Fibroblast of mammary gland (primary cell): ENCODE data around the gene SRMS.

Experiments used
- DNase-seq: peaks from one replicate; pipeline ENCODE4 v3.0.0-alpha.2; 2010; ENCODE audit warnings: low read depth
- H3K4me3 ChIP-seq: 2 replicates; pipeline ENCODE4 v1.5.1; 2011; ENCODE audit warnings: low read depth, mild to moderate bottlenecking, low read length, moderate library complexity; ENCODE audit not compliant: control insufficient read depth
- TF ChIP-seq, protein P1 (sequence below): conservative IDR thresholded peaks from 2 replicates; pipeline ENCODE4 v1.5.1; 2011; ENCODE audit warnings: low read depth, low read length, inconsistent platforms; ENCODE audit not compliant: control insufficient read depth, insufficient read depth

SRMS gene

GRCh38 chr20:63497946-63498935 lies 49.3 kb downstream of the SRMS start:
- H3K4me3 ChIP-seq: no peak overlapping the region
- TF ChIP-seq, protein P1, sequence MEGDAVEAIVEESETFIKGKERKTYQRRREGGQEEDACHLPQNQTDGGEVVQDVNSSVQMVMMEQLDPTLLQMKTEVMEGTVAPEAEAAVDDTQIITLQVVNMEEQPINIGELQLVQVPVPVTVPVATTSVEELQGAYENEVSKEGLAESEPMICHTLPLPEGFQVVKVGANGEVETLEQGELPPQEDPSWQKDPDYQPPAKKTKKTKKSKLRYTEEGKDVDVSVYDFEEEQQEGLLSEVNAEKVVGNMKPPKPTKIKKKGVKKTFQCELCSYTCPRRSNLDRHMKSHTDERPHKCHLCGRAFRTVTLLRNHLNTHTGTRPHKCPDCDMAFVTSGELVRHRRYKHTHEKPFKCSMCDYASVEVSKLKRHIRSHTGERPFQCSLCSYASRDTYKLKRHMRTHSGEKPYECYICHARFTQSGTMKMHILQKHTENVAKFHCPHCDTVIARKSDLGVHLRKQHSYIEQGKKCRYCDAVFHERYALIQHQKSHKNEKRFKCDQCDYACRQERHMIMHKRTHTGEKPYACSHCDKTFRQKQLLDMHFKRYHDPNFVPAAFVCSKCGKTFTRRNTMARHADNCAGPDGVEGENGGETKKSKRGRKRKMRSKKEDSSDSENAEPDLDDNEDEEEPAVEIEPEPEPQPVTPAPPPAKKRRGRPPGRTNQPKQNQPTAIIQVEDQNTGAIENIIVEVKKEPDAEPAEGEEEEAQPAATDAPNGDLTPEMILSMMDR: no peak
- DNase-seq: peak; percentile 23

DNA sequence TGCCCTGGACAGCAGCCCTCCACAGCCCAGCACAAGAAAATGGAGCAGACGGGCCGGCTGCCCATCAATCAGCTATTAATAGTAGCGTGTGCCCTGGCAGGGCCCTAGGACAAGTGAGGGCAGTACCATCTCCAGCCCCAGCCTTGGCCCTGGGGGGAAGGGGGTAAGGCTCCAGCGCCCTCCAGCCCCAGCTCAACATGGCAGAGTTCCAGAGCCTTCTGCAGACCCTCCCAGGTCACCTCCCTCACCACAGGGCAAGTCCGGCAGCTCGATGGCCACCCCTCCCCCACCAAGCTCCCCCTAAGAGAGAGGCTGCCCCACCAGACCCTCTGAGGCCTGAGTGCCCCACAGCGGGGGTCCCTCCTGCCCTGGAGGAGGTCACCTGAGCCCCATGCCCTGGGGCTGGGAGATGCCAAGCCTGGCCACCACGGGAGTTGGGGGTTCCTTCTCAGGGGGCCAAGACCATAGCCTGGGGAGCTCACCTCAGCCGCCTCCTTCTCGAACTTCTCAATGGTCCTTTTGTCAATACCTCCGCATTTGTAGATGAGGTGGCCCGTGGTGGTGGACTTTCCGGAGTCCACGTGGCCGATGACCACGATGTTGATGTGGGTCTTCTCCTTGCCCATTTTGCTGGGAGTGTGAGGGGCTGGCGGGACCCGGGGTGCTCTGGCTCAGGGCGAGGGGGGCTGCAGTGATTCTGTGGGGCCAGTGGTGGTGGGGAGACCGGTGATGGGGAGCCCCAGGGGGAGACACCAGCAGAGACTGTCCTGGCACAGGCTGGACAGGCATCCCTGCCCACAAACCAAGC lies 50.2 kb downstream of the SRMS start:
- DNase-seq: no peak
- H3K4me3 ChIP-seq: no peak overlapping the region
- TF ChIP-seq, protein P1: no peak

DNA sequence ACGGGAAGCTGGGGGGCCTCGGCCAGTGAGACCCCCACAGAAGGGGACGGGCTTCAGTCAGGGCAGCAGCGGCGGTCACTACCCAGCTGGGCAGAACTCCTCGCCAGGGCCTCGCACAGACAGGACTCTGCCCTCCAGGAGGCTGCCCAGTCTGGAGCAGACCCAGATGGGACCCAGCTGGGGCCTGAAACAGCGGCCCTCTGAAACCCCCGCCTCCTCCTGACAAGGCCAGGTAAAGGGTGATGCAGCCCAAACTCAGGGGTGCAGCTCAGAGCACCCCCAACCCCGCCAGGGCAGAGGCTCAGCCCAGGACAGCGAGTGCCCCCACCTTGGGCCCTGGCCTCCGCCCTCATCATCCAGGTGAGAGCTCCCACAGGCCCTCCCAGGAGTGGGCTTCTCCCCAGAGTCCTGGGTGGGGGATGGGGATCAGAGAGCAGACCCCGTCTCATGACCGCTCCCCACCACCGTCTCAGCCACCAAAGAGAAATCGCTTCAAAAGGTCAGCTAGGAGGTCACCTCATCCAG lies 50.9 kb downstream of the SRMS start:
- TF ChIP-seq, protein P1: no peak
- no peak overlapping the region for H3K4me3 ChIP-seq
- DNase-seq: no peak

DNA sequence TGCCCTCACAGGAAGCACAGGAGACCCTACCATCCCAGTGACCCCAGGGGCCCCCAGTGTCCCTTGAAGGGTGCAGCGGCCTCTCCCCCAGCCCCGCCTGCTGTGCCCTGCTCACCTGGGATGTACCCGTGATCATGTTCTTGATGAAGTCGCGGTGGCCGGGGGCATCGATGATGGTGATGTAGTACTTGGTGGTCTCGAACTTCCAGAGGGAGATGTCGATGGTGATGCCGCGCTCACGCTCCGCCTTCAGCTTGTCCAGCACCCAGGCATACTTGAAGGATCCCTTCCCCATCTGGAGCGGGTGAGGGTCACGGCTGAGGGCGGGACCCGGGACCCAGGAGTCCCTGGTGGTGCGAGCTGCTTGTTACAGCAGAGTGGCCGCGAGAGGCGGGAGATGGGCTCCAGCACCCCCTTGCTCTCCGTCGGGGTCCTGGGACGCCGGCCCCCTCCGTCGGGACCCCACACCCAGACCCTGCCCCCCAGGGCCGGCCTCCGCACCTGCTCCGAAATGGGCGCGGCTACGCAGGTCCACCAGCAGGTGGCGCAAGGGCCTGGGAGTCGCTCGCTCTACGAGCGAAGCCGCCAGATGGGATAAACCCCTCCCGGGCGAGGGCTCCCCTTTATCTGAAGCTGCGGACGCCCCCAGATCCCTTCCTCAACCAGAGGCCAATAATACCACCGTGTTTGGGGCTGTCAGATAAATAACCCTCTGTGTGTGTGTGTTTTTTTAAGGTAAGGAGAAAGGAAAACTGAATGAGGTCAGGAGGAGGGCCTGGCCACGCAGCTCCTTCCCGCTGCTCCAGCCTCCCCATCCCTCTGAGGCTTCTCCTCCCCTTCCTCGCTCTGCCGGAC lies 51.6 kb downstream of the SRMS start:
- TF ChIP-seq, protein P1: peak; percentile 73
- peak; percentile 24 for DNase-seq
- H3K4me3 ChIP-seq: no peak overlapping the region

DNA sequence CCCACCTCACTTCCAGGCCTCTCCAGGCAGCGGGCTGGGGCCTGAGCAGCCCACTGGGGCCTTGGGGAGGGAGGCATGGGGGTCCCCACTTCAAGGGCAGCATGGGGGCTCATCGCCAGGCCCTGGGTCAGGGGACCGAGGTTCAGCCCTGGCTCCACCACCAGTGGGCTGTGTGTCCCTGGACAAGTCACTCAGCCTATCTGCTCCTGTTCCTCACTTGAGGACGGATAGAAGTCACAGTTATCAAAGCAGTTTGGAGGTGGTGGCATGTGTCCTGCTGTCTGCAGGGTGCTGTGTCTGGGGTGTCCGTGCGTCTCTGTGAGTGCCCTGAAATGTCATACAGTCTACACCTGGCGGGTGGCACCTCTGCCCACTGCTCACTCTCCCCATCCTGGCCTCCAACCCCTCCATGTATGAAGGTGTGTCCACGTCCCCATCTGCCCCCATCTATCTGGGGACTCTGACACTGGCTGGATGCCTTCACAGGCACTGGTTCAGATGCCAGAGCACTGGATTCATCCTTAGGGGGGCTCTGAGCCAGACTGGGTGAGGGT lies 52.3 kb downstream of the SRMS start:
- TF ChIP-seq, protein P1: no peak
- DNase-seq: no peak
- no peak overlapping the region for H3K4me3 ChIP-seq
